GM12875 (cell line): ENCODE results near the gene PRLR.
"Not testable (repeated sequence)": the region's sequence is repeated elsewhere in the genome, so short reads cannot be mapped to it uniquely, and the experiment has no call there.

Experiments used
- H3K4me3 ChIP-seq: one replicate; pipeline ENCODE4 v1.5.1; 2011; ENCODE audit warnings: low read depth, low read length, control low read depth
- CTCF ChIP-seq: IDR thresholded peaks from 2 replicates; pipeline ENCODE4 v1.5.1; 2011; ENCODE audit warnings: low read depth, mild to moderate bottlenecking, control low read depth, inconsistent platforms, low read length, moderate library complexity, borderline replicate concordance; ENCODE audit not compliant: insufficient read depth

PRLR gene

DNA sequence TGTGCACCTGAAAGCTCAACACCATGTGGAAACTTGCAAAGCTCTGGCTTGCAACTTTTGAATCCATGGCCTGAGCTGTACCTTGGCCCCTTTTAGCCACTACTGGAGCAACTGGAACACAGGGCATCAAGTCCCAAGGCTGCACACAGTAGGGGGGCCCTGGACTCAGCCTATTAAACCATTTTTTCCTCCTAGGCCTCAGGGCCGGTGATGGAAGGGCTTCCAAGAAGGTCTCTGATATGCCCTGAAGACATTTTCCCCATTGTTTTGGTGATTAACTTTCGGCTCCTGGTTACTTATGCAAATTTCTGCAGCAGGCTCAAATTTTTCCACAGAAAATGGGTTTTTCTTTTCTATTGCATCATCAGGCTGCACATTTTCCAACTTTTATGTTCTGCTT lies 22.7 kb upstream of the PRLR start:
- TF ChIP-seq CTCF, result no peak
- no peak overlapping the region for H3K4me3 ChIP-seq

GRCh38 chr5:35248843-35249780 lies 18.8 kb upstream of the PRLR start:
- no peak for TF ChIP-seq CTCF
- H3K4me3 ChIP-seq, result no peak overlapping the region

- no peak overlapping the region for H3K4me3 ChIP-seq
- no peak for TF ChIP-seq CTCF
These were observed 17.4 kb upstream of the PRLR start for GRCh38 chr5:35247648-35248034.

GRCh38 chr5:35246900-35247647 lies 16.8 kb upstream of the PRLR start:
- H3K4me3 ChIP-seq, result no peak overlapping the region
- TF ChIP-seq CTCF, result no peak

- H3K4me3 ChIP-seq, result no peak overlapping the region
- no peak for TF ChIP-seq CTCF
These were observed 16.1 kb upstream of the PRLR start for GRCh38 chr5:35246411-35246810.

- not testable (repeated sequence) for H3K4me3 ChIP-seq
These were observed 15.1 kb upstream of the PRLR start for GRCh38 chr5:35245371-35245770.

GRCh38 chr5:35244171-35244570 lies 13.9 kb upstream of the PRLR start:
- H3K4me3 ChIP-seq, result no peak overlapping the region
- TF ChIP-seq CTCF, result no peak
